ENCODE results near the gene GALNT10. TPM values are rescaled to one million over a fixed set of nuclear protein-coding genes. Genes with fewer than 3 reads are reported as not detected.

GALNT10 gene
- polyA plus RNA-seq, 1 experiment, result 203 TPM

Small RNA genes lying within 50 kb of the gene (small RNA-seq; reads per million reads assigned to genes)
- gene MIR1294 (ENCODE audit: insufficient read length, low read depth, low replicate concordance), result 12.6 reads per million, percentile 79 among the genes with 10 or more reads in this experiment
- not detected for gene RN7SL655P (ENCODE audit: insufficient read length, low read depth, low replicate concordance)

Other genes starting within 250 kb of the GALNT10 start
- gene FAM114A2, start 151.8 kb upstream of the GALNT10 start, polyA plus RNA-seq (2011; rRNA removed), result 12.1 and 21.3 TPM in 2 replicates
- gene MFAP3, start 151.8 kb upstream of the GALNT10 start, polyA plus RNA-seq (2011; rRNA removed), result 24.5 and 47.0 TPM in 2 replicates